GM19351 (cell line): ENCODE results near the gene PDE9A.
"Not testable (repeated sequence)": the region's sequence is repeated elsewhere in the genome, so short reads cannot be mapped to it uniquely, and the experiment has no call there.

Experiments used
- ATAC-seq: cut with Tn5 transposase; IDR thresholded peaks from one replicate; pipeline ENCODE4 v1.9.1; 2021; ENCODE audit warnings: mild to moderate bottlenecking, moderate library complexity; ENCODE audit not compliant: unreplicated experiment

The PDE9A gene

DNA sequence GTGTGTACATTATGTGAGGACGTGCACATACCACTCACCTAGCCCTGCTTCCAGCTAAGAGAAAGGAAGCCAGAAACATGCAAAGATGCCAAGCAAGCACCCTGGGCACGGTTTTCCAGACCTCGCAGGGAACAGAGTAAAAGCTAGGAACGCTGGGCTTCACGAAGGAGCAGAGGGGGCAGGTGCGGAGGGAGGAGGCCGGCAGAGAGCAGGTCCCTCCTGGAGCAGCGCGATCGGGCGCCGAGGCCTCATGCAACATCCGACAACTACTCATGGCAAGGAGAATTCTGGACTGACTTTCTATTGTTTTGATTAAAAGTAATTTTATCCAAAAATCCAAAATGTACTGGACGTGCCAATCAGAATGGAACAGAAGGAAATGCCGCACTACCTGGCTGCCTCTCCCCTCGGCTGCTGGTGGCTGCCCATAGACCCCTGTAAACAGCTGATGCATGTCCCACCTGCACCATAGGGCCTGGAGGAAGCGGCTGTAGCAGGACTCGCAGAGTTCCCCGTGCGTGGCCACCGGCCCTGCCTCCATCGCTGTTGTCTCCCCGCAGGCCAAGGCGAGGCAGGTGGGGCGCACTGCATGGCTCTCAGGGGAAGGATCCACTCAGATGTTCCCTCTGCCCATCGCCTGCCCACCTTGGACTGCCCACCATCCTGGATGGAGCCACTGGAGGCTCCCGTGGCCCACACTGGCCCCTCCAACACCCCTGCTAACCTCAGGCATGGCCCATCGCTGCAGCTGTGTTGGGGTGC, 132.4 kb downstream of the PDE9A start:
- ATAC-seq, result no peak

DNA sequence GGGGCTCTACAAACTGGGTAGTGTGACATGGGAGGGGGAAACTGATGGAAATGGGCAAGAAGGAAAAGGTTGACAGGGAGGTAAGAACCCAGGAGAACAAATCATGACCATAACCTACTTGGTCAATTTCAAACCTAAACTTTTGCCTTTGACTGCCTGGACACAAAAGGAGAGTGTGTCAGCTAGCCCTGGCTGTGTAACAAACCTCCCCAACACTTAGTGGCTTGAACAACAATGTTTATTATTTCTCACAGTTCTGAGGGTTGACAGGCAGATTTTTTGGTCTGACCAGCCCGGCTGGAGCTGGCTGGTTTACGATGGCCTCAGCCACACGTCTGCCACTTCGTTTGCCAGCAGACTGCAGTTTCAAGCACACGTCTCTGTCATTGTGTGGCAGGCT, 133.5 kb downstream of the PDE9A start:
- ATAC-seq, result no peak

- ATAC-seq, result no peak
Measured at GRCh38 chr21:42787613-42788012, 134.2 kb downstream of the PDE9A start.

DNA sequence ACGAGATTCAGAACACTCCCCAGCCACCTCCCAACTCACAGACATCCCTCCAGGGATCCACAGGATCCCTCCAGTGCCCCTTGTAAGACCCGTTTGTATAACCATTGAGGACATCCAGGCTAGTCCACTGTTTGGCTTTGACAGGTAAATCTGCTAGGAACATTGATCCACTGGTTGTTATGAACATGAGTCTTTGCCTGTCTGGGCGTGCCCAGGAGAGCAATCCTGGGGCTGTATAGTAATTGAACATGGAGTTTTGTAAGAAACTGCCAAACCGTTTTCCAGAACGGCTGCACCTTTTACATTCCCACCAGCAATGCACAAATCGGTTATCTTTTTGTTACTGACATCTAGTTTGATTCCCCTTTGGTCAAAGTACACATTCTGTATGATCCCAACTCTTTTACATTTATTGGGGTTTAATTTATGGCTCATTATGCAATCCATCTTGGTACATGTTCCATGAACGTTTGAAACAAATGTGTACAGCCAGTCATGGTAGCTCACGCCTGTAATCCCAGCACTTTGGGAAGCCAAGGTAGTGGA, 137.2 kb downstream of the PDE9A start:
- no peak for ATAC-seq

- no peak for ATAC-seq
Measured at GRCh38 chr21:42793774-42794173, 140.4 kb downstream of the PDE9A start.

GRCh38 chr21:42794551-42794950, 141.1 kb downstream of the PDE9A start:
- no peak for ATAC-seq

DNA sequence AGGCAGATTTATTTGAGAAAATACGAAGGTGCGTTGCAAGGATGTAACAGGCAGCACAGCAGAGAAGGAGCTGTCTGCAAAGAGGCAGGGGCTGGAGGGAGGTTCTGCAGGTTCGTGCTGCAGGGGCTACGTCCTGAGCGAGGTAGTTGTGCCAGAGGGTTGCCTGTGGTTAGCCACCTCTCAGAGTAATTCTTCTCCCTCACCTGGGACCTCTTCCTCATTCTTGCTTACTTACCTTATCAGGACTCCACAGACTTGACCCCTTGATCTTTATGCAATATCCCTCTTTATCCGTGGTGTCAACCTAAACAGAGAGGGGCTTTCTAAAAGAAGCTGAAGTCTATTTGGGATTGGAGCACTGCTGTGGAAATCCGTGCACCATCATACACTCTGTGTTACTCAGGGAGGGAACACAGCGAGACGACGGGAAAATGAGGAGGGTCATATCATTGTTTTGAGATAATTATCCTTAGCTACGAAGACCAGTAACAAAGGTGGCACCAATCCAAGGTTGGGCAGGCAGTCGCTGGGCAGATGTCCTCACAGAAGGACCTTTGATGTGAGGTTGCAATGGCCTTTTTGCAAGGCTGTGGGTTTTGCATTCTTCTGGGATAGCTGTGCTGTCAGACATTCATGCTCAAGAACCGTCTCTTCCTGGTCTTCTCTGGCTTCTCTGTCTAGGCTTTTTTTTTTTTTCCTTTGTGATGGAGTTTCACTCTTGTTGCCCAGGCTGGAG, 143.1 kb downstream of the PDE9A start:
- no peak for ATAC-seq

GRCh38 chr21:42797522-42797921, 144.1 kb downstream of the PDE9A start:
- ATAC-seq, result no peak

GRCh38 chr21:42798106-42798505, 144.7 kb downstream of the PDE9A start:
- ATAC-seq, result no peak

- no peak for ATAC-seq
Measured at GRCh38 chr21:42799516-42799915, 146.1 kb downstream of the PDE9A start.

DNA sequence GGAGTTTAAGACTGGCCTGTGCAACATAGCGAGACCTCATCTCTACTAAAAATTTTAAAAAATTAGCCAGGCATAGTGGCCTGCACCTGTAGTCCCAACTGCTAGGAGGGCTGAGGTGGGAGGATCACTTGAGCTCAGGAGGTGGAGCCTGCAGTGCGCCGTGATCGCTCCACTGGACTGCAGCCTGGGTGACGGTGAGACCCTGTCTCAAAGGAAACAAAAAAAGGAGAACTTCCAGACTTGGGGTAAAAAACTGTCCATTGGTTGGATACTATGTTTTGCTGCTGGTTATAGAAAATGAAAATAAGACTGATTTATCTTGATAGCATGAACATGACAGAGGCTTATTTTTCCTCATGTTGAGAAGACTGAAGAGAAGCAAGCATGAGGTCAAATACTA, 146.5 kb downstream of the PDE9A start:
- ATAC-seq, result no peak

GRCh38 chr21:42801616-42802015, 148.2 kb downstream of the PDE9A start:
- ATAC-seq, result not testable (repeated sequence)

DNA sequence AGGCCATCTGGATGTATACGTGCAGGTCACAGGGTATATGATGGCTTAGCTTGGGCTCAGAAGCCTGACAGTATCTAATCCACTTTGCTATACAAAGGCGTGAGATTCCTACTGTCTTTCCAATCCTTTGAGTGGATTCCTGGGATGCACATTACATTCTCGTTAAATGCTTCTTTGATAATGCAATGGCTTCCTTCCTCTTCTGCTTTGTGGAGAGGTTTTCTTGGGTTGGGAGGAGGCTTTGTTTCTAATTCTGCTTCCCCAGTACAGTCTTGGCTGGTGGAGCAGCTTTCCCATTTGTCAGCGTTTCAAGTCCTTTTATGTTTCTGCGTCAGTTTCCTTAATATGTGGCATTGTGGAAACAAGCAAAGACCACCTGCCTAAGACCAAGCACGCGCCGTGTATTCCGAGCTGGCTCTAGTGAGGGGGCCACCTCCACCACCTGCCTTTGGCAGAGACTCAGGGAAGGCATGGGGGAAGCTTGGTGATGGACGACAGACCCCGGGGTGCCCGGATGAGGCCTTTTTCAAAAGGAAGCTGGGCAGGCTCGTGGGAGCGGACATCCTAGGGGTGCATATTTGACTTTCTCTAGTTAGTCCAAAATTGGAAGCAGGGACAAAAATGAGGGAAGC, 153.2 kb downstream of the PDE9A start:
- ATAC-seq, result no peak

- ATAC-seq, result not testable (repeated sequence)
Measured at GRCh38 chr21:42807293-42807895, 154.0 kb downstream of the PDE9A start.

DNA sequence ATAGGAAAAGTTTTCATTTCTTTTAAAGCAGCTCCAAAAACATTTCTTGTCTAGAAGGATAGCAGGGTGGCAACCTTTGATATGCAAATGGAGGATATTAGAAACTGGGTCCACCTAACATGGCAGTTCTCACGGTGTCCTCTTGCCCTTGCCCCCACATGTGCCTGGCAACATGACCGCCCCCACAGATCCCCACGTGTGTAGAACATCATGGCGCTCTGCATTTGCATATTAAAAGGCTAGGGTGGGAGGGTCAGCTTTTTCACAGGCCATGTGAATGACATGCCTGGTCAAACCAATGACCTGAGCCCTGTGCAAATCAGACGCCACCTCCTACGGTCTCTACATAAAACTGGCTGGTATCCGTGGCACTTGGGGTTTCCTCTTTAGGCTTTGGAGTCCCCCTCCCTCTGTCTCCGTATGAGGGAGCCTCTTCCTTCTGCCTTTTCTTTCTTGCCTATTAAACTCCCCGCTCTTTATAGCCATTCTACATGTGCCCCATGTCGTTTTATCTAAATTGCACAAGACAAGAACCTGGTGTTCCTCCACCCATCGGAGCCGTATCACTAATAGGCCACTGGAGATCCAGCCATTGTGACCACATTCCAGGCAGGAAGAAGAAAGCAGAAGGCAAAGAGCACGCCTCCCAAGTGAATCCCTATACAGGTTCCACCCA, 154.7 kb downstream of the PDE9A start:
- no peak for ATAC-seq

DNA sequence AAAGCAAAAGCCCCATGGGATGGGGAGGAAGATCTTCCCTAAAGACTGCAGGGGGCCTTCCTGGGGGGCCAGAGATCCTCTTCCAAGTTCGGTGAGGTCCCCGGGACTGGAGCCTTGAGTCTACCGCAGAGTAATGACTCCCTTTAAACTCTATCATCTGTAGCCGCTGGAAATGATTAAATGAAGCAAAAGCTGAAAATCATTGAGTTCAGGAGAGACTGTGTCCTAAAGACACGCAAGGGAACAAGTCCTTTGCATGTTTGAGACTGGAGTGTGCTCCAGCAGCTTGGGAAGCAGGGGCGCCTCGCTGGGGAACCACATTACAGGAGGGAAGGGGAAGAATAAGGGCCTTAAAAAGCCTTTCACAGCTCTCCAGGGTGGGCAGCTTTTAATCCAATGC, 155.8 kb downstream of the PDE9A start:
- no peak for ATAC-seq

GRCh38 chr21:42809577-42810475, 156.4 kb downstream of the PDE9A start:
- ATAC-seq, result no peak

- ATAC-seq, result no peak
Measured at GRCh38 chr21:42811960-42812359, 158.5 kb downstream of the PDE9A start.

- not testable (repeated sequence) for ATAC-seq
Measured at GRCh38 chr21:42812528-42813241, 159.3 kb downstream of the PDE9A start.
